Fibroblast of peridontal ligament (primary cell): ENCODE measurements around the gene COX20.
"Not testable (repeated sequence)": the region's sequence is repeated elsewhere in the genome, so short reads cannot be mapped to it uniquely, and the experiment has no call there.

Experiments used
- DNase-seq: peaks from one replicate; pipeline ENCODE4 v3.0.0-alpha.2; 2010; ENCODE audit errors: extremely low read depth

Gene COX20, protein sequence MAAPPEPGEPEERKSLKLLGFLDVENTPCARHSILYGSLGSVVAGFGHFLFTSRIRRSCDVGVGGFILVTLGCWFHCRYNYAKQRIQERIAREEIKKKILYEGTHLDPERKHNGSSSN

DNA sequence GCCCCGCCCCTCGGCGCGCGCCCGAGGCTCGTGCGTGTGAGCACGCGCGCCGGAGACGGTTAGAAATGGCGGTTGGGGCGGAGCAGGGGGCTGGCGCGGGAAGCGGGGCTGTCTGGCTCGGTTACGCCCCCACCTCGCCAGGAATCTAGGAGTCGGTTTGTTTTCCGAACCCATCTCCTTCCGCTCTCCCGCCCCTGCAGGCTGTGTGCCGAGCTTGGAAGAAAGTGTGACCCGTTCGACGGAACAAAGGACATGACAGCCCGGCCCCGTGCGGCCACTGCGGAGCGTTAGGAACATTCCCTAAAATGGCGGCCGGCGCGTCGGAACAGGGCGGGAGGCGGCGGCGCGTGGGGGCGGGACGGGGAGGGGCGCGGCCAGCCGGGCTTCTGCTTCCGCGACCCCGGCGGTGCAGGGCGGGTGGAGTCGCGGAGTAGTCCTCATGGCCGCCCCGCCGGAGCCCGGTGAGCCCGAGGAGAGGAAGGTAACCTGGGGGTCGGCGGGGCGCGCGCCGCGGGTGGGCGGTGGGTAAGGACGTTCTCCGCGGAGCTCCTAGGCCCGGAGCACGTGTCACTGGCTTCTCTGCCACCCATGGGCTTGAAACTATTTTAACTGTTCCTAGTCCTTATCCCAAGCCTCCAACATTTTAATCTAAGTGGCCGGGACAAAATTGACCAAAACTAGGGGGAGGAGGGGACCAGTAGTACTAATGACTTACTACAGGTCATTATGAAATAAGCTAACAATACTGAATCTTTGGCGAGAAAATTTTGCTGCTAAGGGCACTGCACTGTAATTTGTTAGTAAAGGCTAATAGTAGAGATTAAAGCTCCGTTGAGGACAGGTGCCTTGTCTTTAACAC is at the start of gene COX20:
TSS of gene COX20 (plus strand) at position 383 of the 859 bp plus-strand sequence. CDS start at position 440, 57 bp downstream.
- peak; percentile 85 for DNase-seq

DNA sequence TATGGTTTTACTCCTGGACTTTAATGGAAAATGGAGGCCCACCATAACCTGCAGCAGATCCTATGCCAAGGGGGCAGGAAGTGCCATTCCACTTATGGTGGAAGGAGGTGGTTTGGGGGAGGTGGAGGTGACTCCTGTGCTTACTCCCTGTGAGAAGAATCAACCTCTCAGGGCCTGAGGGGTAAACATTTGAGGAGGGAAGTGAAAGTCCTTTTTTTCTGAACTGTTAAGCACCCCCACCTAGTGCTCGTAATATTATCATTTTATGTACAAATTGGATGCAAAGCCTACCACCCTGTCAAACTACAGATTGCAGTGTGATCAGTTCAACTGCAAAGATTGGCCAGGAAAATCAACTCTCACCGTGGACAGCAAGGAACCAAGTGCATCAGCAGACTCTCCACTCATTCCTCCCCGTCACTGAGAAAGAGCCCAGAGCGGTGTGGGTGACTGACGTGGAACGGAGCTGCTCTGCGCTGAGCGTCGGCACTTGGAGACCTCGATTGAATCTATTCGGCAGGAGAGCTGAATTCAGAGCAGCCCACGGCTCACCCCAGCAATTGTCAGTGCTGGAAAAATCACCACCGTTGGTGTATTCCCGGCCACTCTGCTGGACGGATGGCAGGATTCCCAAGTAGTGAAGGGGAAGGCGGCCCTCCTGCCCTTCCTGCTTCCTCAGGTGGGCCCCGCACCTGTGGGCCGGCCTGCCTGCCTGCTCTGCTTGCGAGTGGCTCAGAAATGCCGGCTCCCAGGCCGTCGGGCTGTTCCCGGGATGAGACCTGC is 46.8 kb upstream of the COX20 start:
- no peak for DNase-seq

DNA sequence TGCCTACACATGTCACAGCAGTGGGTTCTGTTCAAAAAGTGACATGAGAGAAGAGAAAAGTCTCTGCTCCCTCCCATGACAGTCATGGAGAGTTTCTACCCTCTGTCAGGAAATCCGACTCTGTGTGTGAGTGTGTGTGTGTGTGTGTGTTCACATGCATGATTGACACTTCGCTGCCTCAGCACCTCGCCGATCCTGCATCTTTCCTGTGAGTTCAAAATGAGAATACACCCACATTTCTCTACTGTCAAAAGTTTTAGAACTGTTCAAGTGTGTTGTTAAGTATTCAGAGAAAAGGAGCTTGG is 46.2 kb upstream of the COX20 start:
- no peak for DNase-seq

DNA sequence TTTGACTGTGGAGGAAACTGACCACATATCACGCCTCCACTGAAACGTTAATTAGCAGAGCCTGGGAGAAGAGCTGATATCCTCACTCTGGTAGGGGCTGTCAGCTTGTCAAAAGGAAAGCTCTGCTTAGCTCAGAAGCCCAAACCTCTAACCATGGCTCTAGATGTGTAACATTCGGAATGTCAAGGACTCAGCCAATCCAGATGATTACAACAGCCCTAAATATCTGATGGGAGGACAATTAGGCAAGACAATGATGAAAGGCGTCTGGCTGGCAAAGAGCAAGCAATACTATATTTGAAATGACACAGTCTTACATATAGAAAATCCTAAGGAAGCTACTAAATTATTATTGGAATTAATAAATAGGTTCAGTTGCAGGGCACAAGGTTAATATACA is 45.7 kb upstream of the COX20 start:
- no peak for DNase-seq

DNA sequence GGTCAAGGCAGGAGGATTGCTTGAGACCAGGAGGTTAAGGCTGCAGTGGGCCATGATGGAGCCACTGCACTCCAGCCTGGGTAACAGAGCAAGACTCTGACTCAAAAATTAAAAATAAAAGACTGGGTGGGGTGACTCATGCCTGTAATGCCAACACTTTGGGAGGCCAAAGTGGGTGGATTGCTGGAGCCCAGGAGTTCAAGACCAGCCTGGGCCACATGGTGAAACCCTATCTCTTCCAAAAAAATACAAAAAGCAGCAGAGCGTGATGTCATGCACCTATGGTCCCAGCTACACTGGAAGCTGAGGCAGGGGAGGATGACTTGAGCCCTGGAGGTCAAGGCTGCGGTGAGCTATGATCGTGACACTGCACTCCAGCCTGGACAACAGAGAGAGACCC is 44.4 kb upstream of the COX20 start:
- DNase-seq = no peak

DNA sequence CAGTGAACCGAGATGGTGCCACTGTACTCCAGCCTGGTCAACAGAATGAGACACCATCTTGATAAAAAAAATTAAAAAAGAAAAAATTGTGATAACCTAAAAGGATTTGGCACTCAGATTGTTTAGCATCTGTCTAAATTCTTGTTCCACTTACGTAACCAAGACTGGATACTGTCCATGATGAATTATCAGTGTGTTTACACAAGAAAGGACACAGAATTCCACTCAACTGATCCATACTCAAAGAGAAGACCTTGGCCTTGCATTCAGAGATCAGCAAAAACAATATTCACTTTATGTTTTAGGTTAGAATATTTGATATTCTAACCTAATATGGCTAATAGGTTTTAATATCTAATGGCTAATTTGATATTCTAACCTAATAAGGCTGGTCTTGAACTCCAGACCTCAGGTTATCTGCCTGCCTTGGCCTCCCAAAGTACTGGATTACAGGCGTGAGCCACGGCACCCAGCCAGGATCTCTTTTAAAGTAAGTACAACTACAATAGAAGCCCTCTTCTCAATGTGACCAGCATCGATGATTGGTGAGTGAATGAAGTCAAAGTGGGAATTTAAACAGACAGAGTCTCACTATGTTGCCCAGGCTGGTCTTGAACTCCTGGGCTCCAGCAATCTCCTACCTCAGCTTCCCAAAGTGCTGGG is 43.1 kb upstream of the COX20 start:
- DNase-seq = peak; percentile 91

DNA sequence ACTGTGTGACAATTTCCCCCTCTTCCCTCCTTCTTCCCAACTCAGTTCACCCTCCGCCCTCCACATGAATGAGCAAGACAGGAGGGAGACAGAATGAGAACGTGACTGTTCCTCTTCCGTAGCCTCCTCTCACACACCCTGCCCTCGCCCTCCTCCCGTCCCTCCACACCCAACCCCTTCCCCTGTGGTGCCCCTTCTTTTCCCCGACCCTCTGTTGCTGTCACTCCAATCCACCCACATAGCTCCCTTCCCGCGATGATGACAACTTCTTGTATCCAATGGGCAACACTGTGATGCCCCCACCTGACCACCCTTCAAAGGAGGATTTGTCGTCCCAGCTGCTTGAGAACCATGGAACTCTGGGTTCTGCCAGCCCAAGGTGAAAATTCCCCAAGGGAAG is 41.4 kb upstream of the COX20 start:
- DNase-seq = no peak

DNA sequence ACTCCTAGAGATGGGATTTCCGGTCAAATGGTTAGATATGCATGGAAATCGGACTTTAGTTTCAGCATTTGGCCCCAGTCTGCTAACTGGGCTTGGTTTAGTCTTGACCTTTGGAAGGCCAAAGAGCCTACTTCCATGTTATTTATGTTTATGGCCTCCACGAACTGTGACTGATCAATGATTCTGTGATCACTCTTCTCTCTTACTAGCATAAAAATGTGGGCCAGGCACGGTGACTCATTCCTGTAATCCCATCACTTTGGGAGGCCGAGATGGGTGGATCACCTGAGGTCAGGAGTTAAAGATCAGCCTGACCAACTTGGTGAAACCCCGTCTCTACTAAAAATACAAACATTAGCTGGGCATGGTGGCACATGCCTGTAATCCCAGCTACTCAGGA is 40.9 kb upstream of the COX20 start:
- not testable (repeated sequence) for DNase-seq

DNA sequence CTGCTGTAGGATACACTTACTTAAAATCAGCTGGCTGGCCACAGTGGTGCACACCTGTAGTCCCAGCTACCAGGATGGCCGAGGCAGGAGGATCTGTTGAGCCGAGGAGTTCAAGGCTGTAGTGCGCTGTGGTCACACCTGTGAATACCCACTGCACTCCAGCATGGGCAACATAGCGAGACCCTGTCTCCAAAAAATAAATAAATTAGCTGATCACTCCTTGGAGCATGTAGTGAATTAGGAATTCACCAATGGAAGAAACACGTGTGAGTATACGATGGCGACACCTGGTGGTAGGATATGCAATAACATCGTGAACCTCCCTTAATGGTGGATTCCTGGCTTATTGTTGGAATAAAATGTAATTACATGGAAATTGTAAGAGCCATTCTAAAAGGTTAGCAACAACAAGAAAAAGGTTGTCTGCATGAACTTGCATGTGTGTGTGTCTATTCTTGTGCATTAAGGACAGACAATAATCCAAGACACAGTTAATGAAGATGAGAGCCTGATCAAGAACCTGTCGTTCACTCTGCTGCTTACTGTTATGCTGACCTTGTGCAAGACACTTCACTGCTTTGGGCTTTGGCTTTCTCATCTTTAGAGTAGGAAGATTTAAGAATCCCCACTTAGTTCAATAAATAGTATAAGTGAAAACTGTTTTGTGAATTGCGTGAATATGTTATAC is 38.6 kb upstream of the COX20 start:
- DNase-seq = peak; percentile 84

DNA sequence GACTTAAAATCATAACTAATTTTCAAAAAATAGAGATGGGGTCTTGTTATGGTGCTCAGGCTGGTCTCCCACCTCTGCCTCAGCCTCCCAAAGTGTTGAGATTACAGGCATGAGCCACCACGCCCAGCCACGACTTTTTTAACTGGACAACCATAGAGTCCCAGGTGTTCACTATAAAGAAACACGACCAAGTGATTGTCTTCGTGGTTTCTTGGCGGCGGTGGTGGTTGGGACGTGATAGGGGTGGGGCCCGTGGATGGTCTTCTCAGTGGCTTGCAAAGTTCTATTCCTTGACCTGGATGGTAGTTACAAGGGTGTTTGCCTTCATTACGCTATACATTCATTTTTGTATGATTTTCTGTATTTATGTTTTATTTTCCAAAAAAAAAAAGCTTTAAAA is 34.6 kb upstream of the COX20 start:
- DNase-seq = no peak

DNA sequence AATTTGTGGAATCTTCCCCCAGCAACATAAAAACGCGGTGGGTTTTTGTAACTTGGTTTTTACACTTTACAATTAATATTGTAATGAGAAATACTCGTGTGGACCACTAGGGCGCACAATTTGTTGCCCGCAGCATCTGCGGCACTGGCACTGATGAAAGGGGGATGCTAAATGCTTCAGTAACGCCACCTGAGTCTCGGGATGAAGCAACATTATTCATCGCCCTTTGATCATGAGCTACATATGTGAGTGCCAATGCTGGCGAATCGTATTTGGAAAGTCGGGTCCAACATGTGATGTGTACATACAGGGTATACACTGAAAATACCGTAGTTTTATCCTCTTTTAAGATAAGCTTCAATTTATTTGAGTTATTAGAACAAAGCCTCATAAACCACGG is 34.2 kb upstream of the COX20 start:
- DNase-seq = peak; percentile 48

DNA sequence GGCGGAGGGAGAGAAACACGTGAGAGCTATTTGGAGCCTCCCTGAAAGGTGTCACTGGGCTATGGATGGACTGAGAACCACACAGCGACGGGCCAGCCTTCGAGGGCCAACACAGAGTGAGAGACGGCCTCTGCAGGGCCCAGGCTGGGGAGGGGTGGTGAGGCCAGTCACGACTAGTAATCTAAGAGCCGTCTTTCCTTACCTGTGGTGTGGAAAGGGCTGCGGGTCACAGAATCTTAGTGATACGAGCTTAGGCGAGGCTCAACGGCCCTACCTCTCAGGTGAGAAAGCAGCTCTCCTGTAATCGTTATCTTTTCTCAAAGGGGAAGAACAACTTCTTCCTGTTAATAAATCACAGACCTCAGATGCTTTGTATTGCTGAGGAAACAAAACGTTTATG is 33.4 kb upstream of the COX20 start:
- no peak for DNase-seq

DNA sequence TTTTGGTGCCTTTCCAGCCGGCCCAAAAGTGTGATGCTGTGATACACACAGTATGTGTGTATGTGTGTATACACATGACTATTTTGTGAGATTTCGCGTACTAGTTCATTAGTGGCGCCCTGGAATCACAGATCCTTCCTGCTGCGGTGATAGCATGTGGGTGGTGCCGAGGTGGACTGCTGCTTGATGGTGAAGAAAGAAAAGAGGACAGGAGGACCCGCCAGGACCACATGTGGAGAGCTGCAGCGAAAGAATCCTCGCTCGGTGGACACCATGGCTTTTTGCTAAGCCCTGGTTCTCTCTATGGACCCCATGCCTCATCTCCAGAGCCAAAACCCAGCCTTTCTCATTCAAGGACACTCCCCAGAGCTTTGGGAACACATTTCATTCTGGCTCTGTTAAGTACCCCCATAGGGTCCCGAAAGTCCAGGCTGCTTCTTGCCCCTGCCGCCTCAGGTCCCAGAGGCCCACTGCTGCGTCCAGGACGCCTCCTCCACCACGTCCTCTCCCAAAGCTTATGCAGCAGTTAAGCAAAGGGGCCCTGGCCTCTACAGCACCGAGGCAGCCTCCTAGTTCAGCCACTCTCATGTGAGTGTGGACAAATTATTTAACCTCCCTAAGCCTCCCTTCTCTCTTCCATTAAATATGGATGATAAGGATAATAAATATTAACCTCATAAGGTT is 32.8 kb upstream of the COX20 start:
- no peak for DNase-seq

DNA sequence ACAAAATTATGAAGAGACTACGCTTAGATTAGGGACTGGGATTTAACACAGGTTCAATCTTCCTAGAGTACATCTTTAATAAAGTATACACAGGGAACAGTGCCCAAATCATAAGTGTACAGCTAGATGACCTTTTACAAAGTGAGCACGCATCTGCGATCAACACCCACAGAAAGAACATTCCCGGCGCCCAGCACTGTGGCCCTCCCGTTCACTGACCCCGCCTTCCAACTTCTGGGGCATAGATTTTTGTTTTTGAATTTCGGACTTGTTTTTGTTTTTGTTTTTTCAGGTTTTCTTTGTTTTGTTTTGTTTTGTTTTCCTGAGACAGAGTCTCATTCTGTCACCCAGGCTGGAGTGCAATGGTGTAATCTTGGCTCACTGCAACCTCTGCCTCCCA is 30.6 kb upstream of the COX20 start:
- no peak for DNase-seq

DNA sequence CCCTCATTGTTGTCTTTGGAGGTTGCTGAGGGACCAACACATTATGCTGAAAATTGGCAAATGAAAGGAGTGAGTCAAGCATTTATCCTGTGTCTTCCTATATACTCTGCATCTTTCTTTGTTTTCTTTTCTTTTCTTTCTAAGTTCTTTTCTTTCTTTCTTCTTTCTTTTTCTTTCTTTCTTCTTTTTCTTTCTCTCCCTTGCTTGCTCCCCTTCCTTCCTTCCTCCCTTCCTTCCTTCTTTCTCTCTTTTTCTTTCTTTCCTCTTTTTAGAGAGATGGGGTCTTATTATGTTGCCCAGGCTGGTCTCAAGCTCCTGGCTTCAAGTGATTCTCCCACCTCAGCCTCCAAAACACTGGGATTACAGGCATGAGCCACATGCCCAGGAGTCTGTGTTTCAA is 28.3 kb upstream of the COX20 start:
- no peak for DNase-seq

DNA sequence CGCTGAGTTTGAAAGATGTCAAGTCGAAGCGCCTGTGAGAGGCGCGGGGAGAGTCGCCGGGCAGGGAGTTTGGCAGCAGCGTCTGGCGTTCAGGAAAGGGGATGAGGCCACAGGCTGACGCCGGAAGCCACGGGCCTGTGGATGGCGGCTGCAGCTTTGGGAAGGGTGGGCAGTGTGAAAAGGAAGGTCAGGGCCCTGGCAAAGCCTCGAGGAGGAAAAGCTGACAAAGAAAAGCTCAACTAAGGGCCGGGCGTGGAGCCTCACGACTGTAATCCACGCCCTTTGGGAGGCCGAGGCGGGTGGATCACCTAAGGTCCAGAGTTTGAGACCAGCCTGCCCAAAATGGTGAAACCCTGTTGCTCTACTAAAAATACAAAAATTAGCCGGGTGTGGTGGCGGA is 25.2 kb upstream of the COX20 start:
- no peak for DNase-seq

DNA sequence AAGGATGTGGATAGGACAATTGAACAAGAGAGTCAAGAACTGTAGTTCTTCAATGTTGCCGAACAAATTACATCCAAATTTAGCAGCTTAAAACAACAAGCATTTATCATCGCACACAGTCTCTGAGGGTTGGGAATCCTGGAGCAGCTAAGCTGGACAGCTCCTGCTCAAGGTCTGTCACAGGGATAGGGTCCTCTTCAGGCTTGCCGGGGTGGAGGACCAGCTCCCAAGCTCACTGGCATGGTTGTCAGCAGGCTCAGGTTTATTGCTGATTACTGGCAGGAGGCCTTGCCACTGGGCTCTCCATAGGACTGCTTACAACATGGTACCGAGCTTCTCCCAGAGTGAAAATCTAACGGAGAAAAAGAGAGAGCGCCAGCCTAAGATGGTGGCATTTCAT is 22.1 kb upstream of the COX20 start:
- DNase-seq = no peak

DNA sequence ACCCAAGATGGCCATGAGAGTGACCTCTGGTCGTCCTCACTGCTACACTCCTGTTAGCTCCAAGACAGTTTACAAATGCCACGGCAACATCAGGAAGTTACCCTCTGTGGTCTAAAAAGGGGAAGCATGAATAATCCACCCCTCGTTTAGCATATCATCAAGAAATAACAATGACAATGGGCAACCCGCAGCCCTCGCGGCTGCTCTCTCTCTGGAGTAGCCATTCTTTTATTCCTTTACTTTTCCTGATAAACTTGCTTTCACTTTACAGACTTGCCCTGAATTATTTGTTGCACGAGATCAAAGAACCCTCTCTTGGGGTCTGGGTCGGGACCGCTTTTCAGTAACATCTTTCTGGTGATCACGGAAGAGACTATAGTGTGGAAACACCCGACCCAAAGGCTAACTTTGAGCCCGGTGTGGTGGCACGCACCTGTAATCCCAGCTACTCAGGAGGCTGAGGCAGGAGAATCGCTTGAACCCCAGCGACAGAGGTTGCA is 19.8 kb upstream of the COX20 start:
- DNase-seq = no peak

DNA sequence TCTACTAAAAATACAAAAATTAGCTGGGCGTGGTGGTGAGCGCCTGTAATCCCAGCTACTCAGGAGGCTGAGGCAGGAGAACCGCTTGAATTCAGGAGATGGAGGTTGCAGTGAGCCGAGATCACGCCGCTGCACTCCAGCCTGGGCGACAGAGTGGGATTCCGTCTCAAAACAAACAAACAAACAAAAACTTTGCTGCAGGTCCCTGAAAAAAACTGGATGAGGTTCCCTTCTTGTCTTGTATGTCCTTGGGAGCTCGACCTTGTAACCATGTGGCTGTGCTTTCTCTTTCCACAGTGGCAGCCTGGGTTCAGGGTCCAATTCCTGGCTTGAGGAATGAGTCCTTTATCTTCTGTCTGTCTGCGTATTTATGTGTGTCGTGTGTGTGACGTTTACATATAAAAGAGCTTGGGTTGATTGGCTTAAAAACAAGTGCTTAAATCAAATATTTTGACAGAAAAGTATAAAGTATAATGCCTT is 18.0 kb upstream of the COX20 start:
- no peak for DNase-seq

DNA sequence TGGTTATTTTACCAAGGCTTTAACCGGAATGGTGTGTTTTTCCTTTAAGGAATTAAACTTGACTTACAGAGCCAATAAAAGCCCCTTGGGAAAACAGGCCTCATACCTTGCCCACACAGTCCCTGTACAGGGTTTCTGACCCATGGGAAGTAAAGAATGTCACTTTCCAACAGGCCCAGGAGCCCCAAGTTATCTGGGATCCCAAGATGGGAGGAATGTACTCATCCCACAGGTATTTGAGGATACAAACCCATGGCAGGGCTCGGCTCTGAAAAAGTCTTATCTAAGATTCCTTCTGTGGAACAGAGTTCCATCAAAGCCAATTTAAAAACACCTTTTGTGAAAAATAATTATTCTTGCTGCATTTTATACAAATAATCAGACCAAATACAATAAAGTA is 15.3 kb upstream of the COX20 start:
- no peak for DNase-seq

DNA sequence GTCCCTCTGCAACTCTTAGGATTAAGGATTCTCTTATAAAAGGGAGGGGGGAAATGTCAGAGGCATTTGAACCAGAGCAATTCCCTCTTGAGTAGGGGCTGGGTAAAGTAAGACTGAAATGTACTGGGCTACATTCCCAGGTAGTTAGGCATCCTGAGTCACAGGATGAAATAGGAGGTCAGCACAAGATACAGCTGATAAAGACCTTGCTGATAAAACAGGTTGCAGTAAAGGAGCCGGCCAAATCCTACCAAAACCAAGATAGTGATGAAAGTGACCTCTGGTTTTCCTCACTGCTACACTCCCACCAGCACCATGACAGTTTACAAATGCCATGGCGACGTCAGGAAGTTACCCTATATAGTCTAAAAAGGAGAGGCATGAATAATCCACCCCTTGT is 14.3 kb upstream of the COX20 start:
- no peak for DNase-seq
